ENCODE results near the gene CLSTN1. TPM values are rescaled to one million over a fixed set of nuclear protein-coding genes. Genes with fewer than 3 reads are reported as not detected.

The CLSTN1 gene
- total RNA-seq, 1 donor from 2014 or later, result 181 TPM

GRCh38 chr1:9732123-9732971, 91.4 kb downstream of the CLSTN1 start:
- Histone ChIP-seq H3K79me2 (ENCODE audit: insufficient read depth, low read length) (no peaks in the 10 kb centered on the region), H4K20me1 (ENCODE audit: insufficient read depth, low read length) (peaks cover 10% of the 10 kb centered on the region), H3K9me3 (ENCODE audit: insufficient read depth, low read depth, low read length) (no peaks in the 10 kb centered on the region), H3K27me3 (ENCODE audit: insufficient read depth, low read length) (no peaks in the 10 kb centered on the region), H3K4me2 (ENCODE audit: low read length) (no peak overlapping the region), H3K4me1 (ENCODE audit: insufficient read depth, low read length) (no peaks in the 10 kb centered on the region), H2AFZ (ENCODE audit: low read depth, low read length) (no peak overlapping the region), H3K36me3 (ENCODE audit: insufficient read depth, low read length) (peaks cover 38% of the 10 kb centered on the region), H3K27ac (ENCODE audit: low read depth, low read length) (no peak overlapping the region), H3K9ac (ENCODE audit: low read length) (no peak overlapping the region), H3K4me3 (ENCODE audit: insufficient read depth, low read depth, low read length) (no peak overlapping the region)
- no peaks in the 10 kb centered on the region for H3K9me3 Mint-ChIP-seq (ENCODE audit: unreplicated experiment)
- H3K27me3 Mint-ChIP-seq (ENCODE audit: low read depth, unreplicated experiment), result no peaks in the 10 kb centered on the region
- peaks cover 6% of the 10 kb centered on the region for H3K4me1 Mint-ChIP-seq (ENCODE audit: low read depth, unreplicated experiment)
- TF ChIP-seq EZH2 (IDR thresholded peaks at IDR 0.05; ENCODE audit: insufficient read depth, low read length) (no peak), CTCF (IDR thresholded peaks at IDR 0.05; ENCODE audit: insufficient read depth, low read depth, low read length) (no peak)
- peak overlapping the region; percentile 53 for H3K27ac Mint-ChIP-seq (ENCODE audit: unreplicated experiment)
- no peak for DNase-seq (ENCODE audit: low read depth)
- no peak overlapping the region for H3K4me3 Mint-ChIP-seq (ENCODE audit: unreplicated experiment)
- H3K36me3 Mint-ChIP-seq (ENCODE audit: low read depth, unreplicated experiment), result peaks cover 53% of the 10 kb centered on the region
- FAIRE-seq, result no peak

GRCh38 chr1:9731561-9731960, 92.2 kb downstream of the CLSTN1 start:
- H3K27me3 Mint-ChIP-seq (ENCODE audit: low read depth, unreplicated experiment), result no peaks in the 10 kb centered on the region
- Histone ChIP-seq H4K20me1 (ENCODE audit: insufficient read depth, low read length) (peaks cover 10% of the 10 kb centered on the region), H3K79me2 (ENCODE audit: insufficient read depth, low read length) (no peaks in the 10 kb centered on the region), H3K27me3 (ENCODE audit: insufficient read depth, low read length) (no peaks in the 10 kb centered on the region), H3K4me3 (ENCODE audit: insufficient read depth, low read depth, low read length) (no peak overlapping the region), H3K9ac (ENCODE audit: low read length) (no peak overlapping the region), H3K9me3 (ENCODE audit: insufficient read depth, low read depth, low read length) (no peaks in the 10 kb centered on the region), H2AFZ (ENCODE audit: low read depth, low read length) (no peak overlapping the region), H3K4me1 (ENCODE audit: insufficient read depth, low read length) (no peaks in the 10 kb centered on the region), H3K36me3 (ENCODE audit: insufficient read depth, low read length) (peaks cover 39% of the 10 kb centered on the region), H3K4me2 (ENCODE audit: low read length) (no peak overlapping the region), H3K27ac (ENCODE audit: low read depth, low read length) (no peak overlapping the region)
- no peak overlapping the region for H3K4me3 Mint-ChIP-seq (ENCODE audit: unreplicated experiment)
- H3K4me1 Mint-ChIP-seq (ENCODE audit: low read depth, unreplicated experiment), result peaks cover 6% of the 10 kb centered on the region
- FAIRE-seq (no peak), DNase-seq (ENCODE audit: low read depth) (no peak)
- H3K36me3 Mint-ChIP-seq (ENCODE audit: low read depth, unreplicated experiment), result peaks cover 55% of the 10 kb centered on the region
- H3K27ac Mint-ChIP-seq (ENCODE audit: unreplicated experiment), result no peak overlapping the region
- H3K9me3 Mint-ChIP-seq (ENCODE audit: unreplicated experiment), result no peaks in the 10 kb centered on the region
- TF ChIP-seq CTCF (IDR thresholded peaks at IDR 0.05; ENCODE audit: insufficient read depth, low read depth, low read length) (no peak), EZH2 (IDR thresholded peaks at IDR 0.05; ENCODE audit: insufficient read depth, low read length) (no peak)

DNA sequence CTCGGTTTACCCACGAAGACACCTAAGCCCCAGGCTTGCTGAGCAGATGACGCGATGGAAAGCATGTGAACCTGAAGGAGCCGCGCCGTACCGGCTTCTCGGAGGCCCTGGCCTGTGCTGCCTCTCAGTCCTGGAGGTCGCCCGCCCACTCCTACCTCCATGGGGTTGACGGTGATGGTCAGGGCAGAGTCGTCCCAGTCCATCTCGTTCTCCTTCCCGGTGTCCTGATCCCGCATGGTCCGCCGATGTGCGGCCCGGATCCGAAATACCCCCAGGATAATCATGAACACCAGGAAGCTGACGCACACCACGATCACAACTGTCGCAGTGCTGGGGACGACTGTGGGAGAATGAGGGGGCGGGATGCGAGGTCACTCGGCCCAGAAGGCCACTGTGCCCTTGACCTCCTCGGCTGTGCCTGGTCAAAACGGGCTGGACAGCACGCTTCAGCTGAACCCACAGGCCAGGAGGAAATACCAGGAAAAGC, 92.7 kb downstream of the CLSTN1 start:
- Histone ChIP-seq H3K79me2 (ENCODE audit: insufficient read depth, low read length) (no peaks in the 10 kb centered on the region), H4K20me1 (ENCODE audit: insufficient read depth, low read length) (peaks cover 10% of the 10 kb centered on the region), H3K4me2 (ENCODE audit: low read length) (no peak overlapping the region), H3K9ac (ENCODE audit: low read length) (no peak overlapping the region), H3K4me3 (ENCODE audit: insufficient read depth, low read depth, low read length) (no peak overlapping the region), H3K27me3 (ENCODE audit: insufficient read depth, low read length) (no peaks in the 10 kb centered on the region), H3K36me3 (ENCODE audit: insufficient read depth, low read length) (peaks cover 37% of the 10 kb centered on the region), H3K9me3 (ENCODE audit: insufficient read depth, low read depth, low read length) (no peaks in the 10 kb centered on the region), H3K4me1 (ENCODE audit: insufficient read depth, low read length) (no peaks in the 10 kb centered on the region), H2AFZ (ENCODE audit: low read depth, low read length) (no peak overlapping the region), H3K27ac (ENCODE audit: low read depth, low read length) (no peak overlapping the region)
- Mint-ChIP-seq H3K4me3 (ENCODE audit: unreplicated experiment) (no peak overlapping the region), H3K27me3 (ENCODE audit: low read depth, unreplicated experiment) (no peaks in the 10 kb centered on the region), H3K27ac (ENCODE audit: unreplicated experiment) (no peak overlapping the region), H3K36me3 (ENCODE audit: low read depth, unreplicated experiment) (peaks cover 55% of the 10 kb centered on the region), H3K9me3 (ENCODE audit: unreplicated experiment) (no peaks in the 10 kb centered on the region), H3K4me1 (ENCODE audit: low read depth, unreplicated experiment) (peaks cover 6% of the 10 kb centered on the region)
- TF ChIP-seq EZH2 (IDR thresholded peaks at IDR 0.05; ENCODE audit: insufficient read depth, low read length) (no peak), CTCF (IDR thresholded peaks at IDR 0.05; ENCODE audit: insufficient read depth, low read depth, low read length) (no peak)
- DNase-seq (ENCODE audit: low read depth) (no peak), FAIRE-seq (no peak)

Data from astrocyte (in vitro differentiated cells and primary cell).